Measurements from ENCODE around the gene NECTIN2.

NECTIN2 gene

GRCh38 chr19:44845612-44846454 is at the start of gene NECTIN2:
TSS of gene NECTIN2 (plus strand) at chr19:44846297. CDS start at chr19:44846526, 229 bp downstream.
- peak; percentile 72 to 93 (median 78) for DNase-seq (ENCODE audit: low read depth in 4 of 4, low spot score in 1 of 4)

GRCh38 chr19:44796701-44797115 is 49.4 kb upstream of the NECTIN2 start:
- DNase-seq (ENCODE audit: low read depth in 4 of 4, low spot score in 1 of 4): no peak

GRCh38 chr19:44799627-44800346 is 46.3 kb upstream of the NECTIN2 start:
- DNase-seq (ENCODE audit: low read depth in 4 of 4, low spot score in 1 of 4): no peak

GRCh38 chr19:44800461-44800860 is 45.6 kb upstream of the NECTIN2 start:
- peak; percentile 70 to 82 (median 73) for DNase-seq (ENCODE audit: low read depth in 4 of 4, low spot score in 1 of 4)

GRCh38 chr19:44803442-44804428 is 42.4 kb upstream of the NECTIN2 start:
- DNase-seq (ENCODE audit: low read depth in 4 of 4, low spot score in 1 of 4): no peak

- DNase-seq (ENCODE audit: low read depth in 4 of 4, low spot score in 1 of 4): no peak
Measured at GRCh38 chr19:44806291-44806690, 39.8 kb upstream of the NECTIN2 start.

GRCh38 chr19:44807162-44807561 is 38.9 kb upstream of the NECTIN2 start:
- DNase-seq (ENCODE audit: low read depth in 4 of 4, low spot score in 1 of 4): no peak

- no peak for DNase-seq (ENCODE audit: low read depth in 4 of 4, low spot score in 1 of 4)
Measured at GRCh38 chr19:44807652-44808462, 38.2 kb upstream of the NECTIN2 start.

- no peak for DNase-seq (ENCODE audit: low read depth in 4 of 4, low spot score in 1 of 4)
Measured at GRCh38 chr19:44808463-44809371, 37.4 kb upstream of the NECTIN2 start, which contains the start of gene BCAM. TSS of gene BCAM (plus strand) at chr19:44809103. CDS start at chr19:44809125, 22 bp downstream.

GRCh38 chr19:44809577-44810233 is 36.4 kb upstream of the NECTIN2 start:
- DNase-seq (ENCODE audit: low read depth in 4 of 4, low spot score in 1 of 4): no peak

GRCh38 chr19:44810234-44811121 is 35.6 kb upstream of the NECTIN2 start:
- no peak for DNase-seq (ENCODE audit: low read depth in 4 of 4, low spot score in 1 of 4)

GRCh38 chr19:44811122-44811419 is 35.0 kb upstream of the NECTIN2 start:
- no peak for DNase-seq (ENCODE audit: low read depth in 4 of 4, low spot score in 1 of 4)

- DNase-seq (ENCODE audit: low read depth in 4 of 4, low spot score in 1 of 4): no peak
Measured at GRCh38 chr19:44812142-44812718, 33.9 kb upstream of the NECTIN2 start.

- no peak for DNase-seq (ENCODE audit: low read depth in 4 of 4, low spot score in 1 of 4)
Measured at GRCh38 chr19:44813070-44813840, 32.8 kb upstream of the NECTIN2 start.

- no peak for DNase-seq (ENCODE audit: low read depth in 4 of 4, low spot score in 1 of 4)
Measured at GRCh38 chr19:44813841-44814470, 32.1 kb upstream of the NECTIN2 start.

GRCh38 chr19:44814517-44814916 is 31.6 kb upstream of the NECTIN2 start:
- no peak for DNase-seq (ENCODE audit: low read depth in 4 of 4, low spot score in 1 of 4)

Measured in stimulated activated CD4-positive, alpha-beta T cell treated with anti-CD3 and anti-CD28 coated beads, Interleukin-1b, Interleukin-23, amount 100 ng/mL, for 24 hours (primary cell).